PC-3 (cell line): ENCODE results near the gene OTUB1. TPM values are rescaled to one million over a fixed set of nuclear protein-coding genes. Genes with fewer than 3 reads are reported as not detected.

ENCODE experiments used
- ATAC-seq: fragments of 200-7000 bp; cut with Tn5 transposase; 2 replicates; pipeline ENCODE4 v1.9.1; 2020; ENCODE audit warnings: mild to moderate bottlenecking, moderate library complexity
- BruUV-seq: library from RNA; stranded (reverse); fragments of 400-500 nt; replicated peaks from 2 replicates; lab custom pipeline; 2021; lab: Mats Ljungman, UMichigan
- CTCF ChIA-PET: fragments of 300-600 bp; sonication (Branson Sonifier 250); formaldehyde crosslinking; loops from one replicate; lab custom pipeline; 2022; ENCODE audit warnings: antibody characterized with exemption; lab: Charles Lee
- POLR2A ChIA-PET: fragments of 300-600 bp; sonication (Branson Sonifier 250); formaldehyde crosslinking; loops from one replicate; lab custom pipeline; 2022; ENCODE audit warnings: antibody characterized with exemption; ENCODE audit not compliant: unreplicated experiment; lab: Charles Lee
- DNase-seq: peaks from one replicate; pipeline ENCODE4 v3.0.0-alpha.2; 2015
- H2AFZ ChIP-seq: fragments of 300-600 bp; sonication (generic); 2 replicates; pipeline ENCODE4 v1.6.0; 2016; ENCODE audit warnings: antibody characterized with exemption, low read length
- H3F3A ChIP-seq: fragments of 300-600 bp; sonication (generic); one replicate; pipeline ENCODE4 v1.6.0; 2017; ENCODE audit warnings: antibody characterized with exemption, low read length, control low read depth, mild to moderate bottlenecking; ENCODE audit not compliant: unreplicated experiment
- H3K27ac ChIP-seq: fragments of 300-600 bp; sonication (generic); 2 replicates; pipeline ENCODE4 v1.5.1; 2016; ENCODE audit warnings: mild to moderate bottlenecking, low read length
- H3K27me3 ChIP-seq: fragments of 300-600 bp; sonication (generic); 2 replicates; pipeline ENCODE4 v1.6.1; 2016; ENCODE audit warnings: low read length, mixed read lengths
- H3K36me3 ChIP-seq: fragments of 300-600 bp; sonication (generic); 2 replicates; pipeline ENCODE4 v1.6.1; 2016; ENCODE audit warnings: low read depth, mixed run types, low read length, mixed read lengths
- H3K4me1 ChIP-seq: fragments of 300-600 bp; sonication (generic); 2 replicates; pipeline ENCODE4 v1.5.1; 2016; ENCODE audit warnings: low read length; ENCODE audit not compliant: insufficient read depth
- H3K4me2 ChIP-seq: fragments of 300-600 bp; sonication (generic); 2 replicates; pipeline ENCODE4 v1.6.0; 2016; ENCODE audit warnings: low read length
- H3K4me3 ChIP-seq: fragments of 300-600 bp; sonication (generic); 2 replicates; pipeline ENCODE4 v1.5.1; 2016; ENCODE audit warnings: mild to moderate bottlenecking, low read length, mixed read lengths
- H3K79me2 ChIP-seq: fragments of 300-600 bp; sonication (generic); 2 replicates; pipeline ENCODE4 v1.6.1; 2017; ENCODE audit warnings: low read length, mixed read lengths
- H3K9ac ChIP-seq: fragments of 300-600 bp; sonication (generic); 2 replicates; pipeline ENCODE4 v1.6.0; 2016; ENCODE audit warnings: mild to moderate bottlenecking, low read length
- H3K9me2 ChIP-seq: fragments of 300-600 bp; sonication (generic); replicated peaks from 2 replicates; pipeline ENCODE4 v1.6.1; 2016; ENCODE audit warnings: mixed run types, low read length, mixed read lengths
- H3K9me3 ChIP-seq: fragments of 300-600 bp; sonication (generic); 2 replicates; pipeline ENCODE4 v1.6.1; 2016; ENCODE audit warnings: low read length, mixed read lengths
- H4K20me1 ChIP-seq: fragments of 300-600 bp; sonication (generic); 2 replicates; pipeline ENCODE4 v1.6.1; 2016; ENCODE audit warnings: low read length, mixed read lengths
- EZH2 ChIP-seq: fragments of 300-600 bp; sonication (generic); IDR thresholded peaks from one replicate; pipeline ENCODE4 v1.6.1; 2017; ENCODE audit warnings: antibody characterized with exemption, mild to moderate bottlenecking, low read length; ENCODE audit not compliant: unreplicated experiment
- EZH2phosphoT487 ChIP-seq: fragments of 300-600 bp; sonication (generic); IDR thresholded peaks from 2 replicates; pipeline ENCODE4 v1.6.1; 2018; ENCODE audit warnings: mild to moderate bottlenecking, antibody characterized with exemption, low read length, borderline replicate concordance
- intact Hi-C: fragments of 100-400 bp; cut with micrococcal nuclease; formaldehyde crosslinking; loops from 2 replicates; pipeline ENCODE4 v1.9.0; 2023
- total RNA-seq: library from RNA; depleted of rRNA; stranded (reverse); fragments of >200 nt; gene quantifications from 2 replicates; pipeline ENCODE4 v1.2.3, GENCODE V29; 2014
- TF ChIP-seq, protein P1 (sequence below): fragments of 300-600 bp; sonication (generic); conservative IDR thresholded peaks from 2 replicates; pipeline ENCODE4 v1.5.1; 2017; ENCODE audit warnings: antibody characterized with exemption, low read depth, mild to moderate bottlenecking, low read length

The OTUB1 gene
- total RNA-seq, 1 experiment from 2014 or later: 129 TPM

DNA sequence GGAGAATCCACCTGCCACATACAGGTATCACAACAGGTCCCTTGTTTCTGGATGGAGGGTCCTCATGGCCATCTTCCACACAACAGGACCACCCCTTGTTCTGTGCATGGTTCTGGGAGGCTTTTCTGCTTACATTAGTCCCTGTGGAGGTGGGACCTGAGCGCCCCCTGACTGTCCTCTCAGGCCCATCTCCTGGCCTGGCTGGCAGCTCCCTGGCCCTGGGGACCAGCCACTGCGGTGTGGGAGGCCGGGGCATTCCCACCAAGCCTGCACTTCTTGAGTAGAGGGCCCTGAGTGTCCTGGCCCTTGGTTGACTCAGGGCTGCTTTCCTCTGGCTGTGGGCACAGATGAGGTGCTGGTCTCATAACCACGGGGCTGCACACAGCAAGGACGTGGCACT is 6.8 kb upstream of the OTUB1 start:
- no peaks in the 10 kb centered on the region for H3F3A ChIP-seq
- CTCF ChIA-PET: no interaction called here
- H4K20me1 ChIP-seq: peaks cover 11% of the 10 kb centered on the region
- no peak overlapping the region for H3K4me3 ChIP-seq
- H3K27ac ChIP-seq: no peak overlapping the region
- H3K27me3 ChIP-seq: no peaks in the 10 kb centered on the region
- DNase-seq (no peak), ATAC-seq (no peak)
- intact Hi-C loops: no loop called here
- H3K9me3 ChIP-seq: no peaks in the 10 kb centered on the region
- no peak overlapping the region for H3K4me2 ChIP-seq
- H3K4me1 ChIP-seq: peaks cover 24% of the 10 kb centered on the region
- H3K36me3 ChIP-seq: peaks cover 13% of the 10 kb centered on the region
- TF ChIP-seq EZH2phosphoT487: no peak
- TF ChIP-seq, protein P1, sequence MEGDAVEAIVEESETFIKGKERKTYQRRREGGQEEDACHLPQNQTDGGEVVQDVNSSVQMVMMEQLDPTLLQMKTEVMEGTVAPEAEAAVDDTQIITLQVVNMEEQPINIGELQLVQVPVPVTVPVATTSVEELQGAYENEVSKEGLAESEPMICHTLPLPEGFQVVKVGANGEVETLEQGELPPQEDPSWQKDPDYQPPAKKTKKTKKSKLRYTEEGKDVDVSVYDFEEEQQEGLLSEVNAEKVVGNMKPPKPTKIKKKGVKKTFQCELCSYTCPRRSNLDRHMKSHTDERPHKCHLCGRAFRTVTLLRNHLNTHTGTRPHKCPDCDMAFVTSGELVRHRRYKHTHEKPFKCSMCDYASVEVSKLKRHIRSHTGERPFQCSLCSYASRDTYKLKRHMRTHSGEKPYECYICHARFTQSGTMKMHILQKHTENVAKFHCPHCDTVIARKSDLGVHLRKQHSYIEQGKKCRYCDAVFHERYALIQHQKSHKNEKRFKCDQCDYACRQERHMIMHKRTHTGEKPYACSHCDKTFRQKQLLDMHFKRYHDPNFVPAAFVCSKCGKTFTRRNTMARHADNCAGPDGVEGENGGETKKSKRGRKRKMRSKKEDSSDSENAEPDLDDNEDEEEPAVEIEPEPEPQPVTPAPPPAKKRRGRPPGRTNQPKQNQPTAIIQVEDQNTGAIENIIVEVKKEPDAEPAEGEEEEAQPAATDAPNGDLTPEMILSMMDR: no peak
- TF ChIP-seq EZH2: no peak
- BruUV-seq: no TSS peak
- no peak overlapping the region for H2AFZ ChIP-seq
- no peak overlapping the region for H3K9ac ChIP-seq
- H3K9me2 ChIP-seq: no peaks in the 10 kb centered on the region
- POLR2A ChIA-PET: no interaction called here
- peaks cover 71% of the 10 kb centered on the region for H3K79me2 ChIP-seq

DNA sequence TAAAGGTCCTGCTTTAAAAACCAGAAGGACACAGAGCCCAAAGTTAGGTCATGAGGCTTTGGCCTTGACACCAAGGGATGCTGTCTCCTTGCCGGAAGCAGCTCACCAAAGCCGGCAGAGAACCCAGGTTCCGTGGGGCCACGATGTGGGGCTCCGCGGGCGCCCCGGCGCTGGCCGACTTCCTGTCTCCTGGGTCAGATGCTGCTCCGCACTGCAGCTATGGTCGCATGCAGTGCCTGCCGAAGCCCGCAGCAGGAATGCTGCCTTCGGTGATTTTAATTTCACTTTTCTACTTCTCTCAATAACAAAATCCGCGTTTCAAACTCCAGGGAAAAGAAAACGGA is 454 bp upstream of the OTUB1 start:
- peaks cover 18% of the 10 kb centered on the region for H3K36me3 ChIP-seq
- H3K79me2 ChIP-seq: peaks cover 55% of the 10 kb centered on the region
- peak overlapping the region; percentile 62 for H3K27ac ChIP-seq
- peak overlapping the region; percentile 99 for H3K4me2 ChIP-seq
- no peaks in the 10 kb centered on the region for H3F3A ChIP-seq
- H3K4me1 ChIP-seq: peaks cover 30% of the 10 kb centered on the region
- no peaks in the 10 kb centered on the region for H3K27me3 ChIP-seq
- H2AFZ ChIP-seq: peak overlapping the region; percentile 94
- peak; percentile 43 for ATAC-seq
- intact Hi-C loops: no loop called here
- no peak for DNase-seq
- TSS peak; percentile 95 for BruUV-seq
- H3K9ac ChIP-seq: peak overlapping the region; percentile 90
- H4K20me1 ChIP-seq: peaks cover 16% of the 10 kb centered on the region
- TF ChIP-seq EZH2phosphoT487: no peak
- TF ChIP-seq, protein P1: no peak
- TF ChIP-seq EZH2: no peak
- H3K9me2 ChIP-seq: no peaks in the 10 kb centered on the region
- H3K4me3 ChIP-seq: peak overlapping the region; percentile 90
- ChIA-PET CTCF (no interaction called here), POLR2A (no interaction called here)
- no peaks in the 10 kb centered on the region for H3K9me3 ChIP-seq

DNA sequence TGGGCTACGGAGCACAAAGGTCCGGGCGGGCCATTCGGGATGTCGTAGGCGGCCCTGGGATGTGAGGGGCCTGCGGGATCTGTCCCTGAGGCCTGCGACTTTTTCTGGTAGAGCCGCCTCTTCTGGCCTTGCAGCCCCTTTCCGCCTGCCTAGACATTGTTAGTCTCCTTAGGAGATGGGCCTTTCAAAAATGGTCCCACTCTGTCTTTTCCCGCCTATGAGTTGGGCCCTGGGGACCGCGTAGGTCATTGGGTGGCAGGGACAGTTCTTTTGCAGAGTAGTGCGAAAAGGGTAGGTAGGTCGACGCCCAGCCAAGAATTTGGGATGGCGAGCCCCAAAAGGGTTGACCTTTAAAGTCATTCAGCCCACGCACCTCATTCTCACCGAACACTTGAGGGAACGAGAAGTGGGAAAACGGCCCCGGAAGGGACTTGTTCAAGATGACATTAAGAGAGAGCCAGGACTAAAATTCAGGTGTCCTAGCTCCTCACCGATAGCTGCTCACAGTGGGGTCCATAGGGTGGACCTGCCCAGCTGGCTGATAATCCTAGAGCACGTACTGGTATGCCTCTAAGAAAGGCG is 785 bp downstream of the OTUB1 start:
- H3K4me1 ChIP-seq: peaks cover 23% of the 10 kb centered on the region
- H3K4me3 ChIP-seq: peak overlapping the region; percentile 90
- BruUV-seq: TSS peak; percentile 67
- H3K36me3 ChIP-seq: peaks cover 28% of the 10 kb centered on the region
- intact Hi-C loops: no loop called here
- ATAC-seq: no peak
- ChIA-PET POLR2A (no interaction called here), CTCF (no interaction called here)
- H3K79me2 ChIP-seq: peaks cover 46% of the 10 kb centered on the region
- peak overlapping the region; percentile 62; the same call in 1 of the 2 replicates for H3K27ac ChIP-seq
- H3K9ac ChIP-seq: peak overlapping the region; percentile 90
- H3K9me3 ChIP-seq: no peaks in the 10 kb centered on the region
- H3K4me2 ChIP-seq: peak overlapping the region; percentile 99
- no peaks in the 10 kb centered on the region for H3K9me2 ChIP-seq
- H3F3A ChIP-seq: no peaks in the 10 kb centered on the region
- no peaks in the 10 kb centered on the region for H3K27me3 ChIP-seq
- H4K20me1 ChIP-seq: peaks cover 16% of the 10 kb centered on the region
- no peak overlapping the region for H2AFZ ChIP-seq
- DNase-seq: no peak
- TF ChIP-seq EZH2 (no peak), EZH2phosphoT487 (no peak)
- TF ChIP-seq, protein P1: no peak
